C4-2B (cell line): ENCODE results near the gene GRIA1.

Experiments
- H3K27ac ChIP-seq: fragments of 450-650 bp; 2 replicates; pipeline ENCODE4 v1.5.1; 2017
- ZFX ChIP-seq: fragments of 450-650 bp; IDR thresholded peaks from 2 replicates; pipeline ENCODE4 v1.6.1; 2017
- TF ChIP-seq, protein P1 (sequence below): fragments of 450-650 bp; conservative IDR thresholded peaks from 2 replicates; pipeline ENCODE4 v1.5.1; 2017; ENCODE audit warnings: mild to moderate bottlenecking

The GRIA1 gene

DNA sequence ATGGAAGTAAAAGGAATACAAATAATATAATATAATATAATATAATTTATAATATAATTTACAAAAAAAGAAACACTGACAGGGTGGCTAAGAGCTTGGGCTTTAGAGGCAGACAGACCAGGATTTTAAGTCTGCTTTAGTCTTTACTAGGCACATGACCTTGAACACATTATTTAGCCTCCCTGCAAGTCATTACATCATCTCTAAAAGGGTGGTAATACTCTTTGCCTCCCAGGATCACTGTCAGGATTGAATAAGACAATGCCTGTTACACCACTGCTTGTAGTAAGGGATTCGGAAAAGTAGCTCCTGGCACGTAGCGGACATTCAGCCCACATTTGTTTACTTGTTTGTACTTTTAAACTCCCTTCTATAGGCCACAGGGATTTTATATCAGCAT, 199.8 kb downstream of the GRIA1 start:
- H3K27ac ChIP-seq: no peak overlapping the region
- TF ChIP-seq, protein P1, sequence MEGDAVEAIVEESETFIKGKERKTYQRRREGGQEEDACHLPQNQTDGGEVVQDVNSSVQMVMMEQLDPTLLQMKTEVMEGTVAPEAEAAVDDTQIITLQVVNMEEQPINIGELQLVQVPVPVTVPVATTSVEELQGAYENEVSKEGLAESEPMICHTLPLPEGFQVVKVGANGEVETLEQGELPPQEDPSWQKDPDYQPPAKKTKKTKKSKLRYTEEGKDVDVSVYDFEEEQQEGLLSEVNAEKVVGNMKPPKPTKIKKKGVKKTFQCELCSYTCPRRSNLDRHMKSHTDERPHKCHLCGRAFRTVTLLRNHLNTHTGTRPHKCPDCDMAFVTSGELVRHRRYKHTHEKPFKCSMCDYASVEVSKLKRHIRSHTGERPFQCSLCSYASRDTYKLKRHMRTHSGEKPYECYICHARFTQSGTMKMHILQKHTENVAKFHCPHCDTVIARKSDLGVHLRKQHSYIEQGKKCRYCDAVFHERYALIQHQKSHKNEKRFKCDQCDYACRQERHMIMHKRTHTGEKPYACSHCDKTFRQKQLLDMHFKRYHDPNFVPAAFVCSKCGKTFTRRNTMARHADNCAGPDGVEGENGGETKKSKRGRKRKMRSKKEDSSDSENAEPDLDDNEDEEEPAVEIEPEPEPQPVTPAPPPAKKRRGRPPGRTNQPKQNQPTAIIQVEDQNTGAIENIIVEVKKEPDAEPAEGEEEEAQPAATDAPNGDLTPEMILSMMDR: no peak
- no peak for TF ChIP-seq ZFX

DNA sequence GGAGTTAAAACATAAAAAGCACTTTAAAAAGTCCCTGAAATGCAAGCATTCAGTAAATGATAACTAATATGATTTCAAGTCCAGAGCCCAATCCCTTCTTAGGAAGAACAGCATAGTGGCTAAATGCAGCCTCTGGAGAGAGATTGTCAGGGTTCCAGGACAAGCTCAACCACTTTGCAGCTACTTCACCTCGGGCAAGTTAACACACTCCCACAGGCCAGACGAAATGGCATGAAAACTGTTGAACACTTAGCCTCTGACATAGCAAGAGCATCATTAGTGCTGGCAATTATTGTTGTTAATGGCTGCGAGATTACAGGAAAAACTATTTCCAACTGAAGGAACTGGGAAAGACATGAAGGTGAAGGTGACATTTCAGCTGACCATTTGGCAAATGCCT, 205.8 kb downstream of the GRIA1 start:
- no peak overlapping the region for H3K27ac ChIP-seq
- TF ChIP-seq ZFX: no peak
- TF ChIP-seq, protein P1: no peak

DNA sequence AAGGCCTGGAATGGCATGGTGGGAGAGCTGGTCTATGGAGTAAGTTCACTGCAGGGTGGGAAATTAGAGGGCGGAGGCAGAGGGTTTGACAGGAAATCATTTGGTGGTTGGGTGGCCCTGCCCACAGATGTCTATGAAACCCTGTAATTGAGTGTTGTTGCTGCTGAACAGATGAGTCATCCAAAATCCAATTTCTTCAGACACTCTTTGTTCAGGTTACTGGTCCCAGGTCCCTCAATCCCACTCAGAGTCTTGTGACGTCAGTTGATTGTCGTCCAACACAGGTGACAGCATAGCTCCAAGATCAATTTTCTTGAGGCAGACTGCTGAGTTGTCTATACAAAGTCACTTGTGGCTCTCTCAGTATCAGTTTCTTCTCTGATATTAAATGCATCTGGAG, 208.6 kb downstream of the GRIA1 start:
- TF ChIP-seq, protein P1: no peak
- TF ChIP-seq ZFX: no peak
- no peak overlapping the region for H3K27ac ChIP-seq

DNA sequence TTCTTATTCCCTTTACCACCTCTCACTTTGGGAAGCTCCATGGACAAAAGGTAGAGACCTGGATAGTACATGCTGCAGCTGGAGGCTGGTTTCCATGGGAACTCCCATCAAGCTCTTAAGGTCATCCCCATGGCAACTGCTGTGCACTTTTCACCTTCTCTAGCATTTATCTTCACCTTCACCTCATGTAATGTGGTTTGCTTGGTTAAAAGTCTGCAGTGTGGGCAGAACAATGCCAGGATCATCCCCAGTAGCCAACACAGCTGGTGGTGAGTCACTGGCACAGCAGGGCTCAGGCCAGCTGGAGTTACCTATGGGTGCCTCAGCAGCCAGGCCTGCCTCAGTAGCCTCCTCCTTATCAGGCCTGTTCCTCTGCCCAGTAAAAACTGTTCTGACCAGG, 210.5 kb downstream of the GRIA1 start:
- H3K27ac ChIP-seq: no peak overlapping the region

DNA sequence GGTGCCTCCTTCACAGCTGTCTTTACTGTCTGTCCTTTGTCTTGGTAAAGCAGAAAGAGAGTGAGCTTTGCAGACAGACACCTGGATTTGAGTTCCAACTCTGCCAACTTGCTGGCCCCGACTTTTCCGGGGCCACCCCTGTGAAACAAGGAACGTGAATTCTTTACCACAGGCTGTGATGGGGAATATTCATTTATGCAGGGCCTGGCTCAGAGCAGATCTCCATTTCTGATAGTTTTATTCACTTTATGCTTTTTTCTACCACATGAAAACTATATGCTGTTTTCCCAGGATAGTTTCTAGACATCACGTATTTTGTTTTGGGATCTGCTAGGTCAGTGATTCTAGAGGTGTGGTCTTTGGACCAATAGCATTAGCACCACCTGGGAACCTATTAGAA, 211.8 kb downstream of the GRIA1 start:
- no peak overlapping the region for H3K27ac ChIP-seq
- TF ChIP-seq, protein P1: no peak
- TF ChIP-seq ZFX: no peak

More for the DNA sequence above, 210.5 kb downstream of the GRIA1 start:
- no peak for TF ChIP-seq ZFX
- TF ChIP-seq, protein P1: no peak

DNA sequence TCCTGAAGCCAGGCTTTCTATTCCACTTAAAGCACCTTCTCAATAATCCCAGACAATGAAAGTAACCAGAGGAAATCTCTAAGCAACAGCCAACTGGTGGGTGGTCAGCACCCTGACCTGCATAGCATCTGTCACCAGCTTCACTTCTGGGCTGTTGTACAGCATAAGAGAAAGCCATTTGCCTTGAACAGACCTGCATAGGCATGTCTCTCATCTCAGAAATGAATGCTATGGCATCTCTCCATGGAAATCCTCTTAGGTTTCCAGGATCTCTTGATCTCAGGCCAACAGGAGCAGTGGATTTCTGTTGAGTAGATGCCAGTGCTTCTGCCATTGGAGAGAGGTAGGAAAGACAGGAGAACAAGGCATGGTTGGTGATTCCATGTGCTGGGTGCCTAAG, 213.6 kb downstream of the GRIA1 start:
- TF ChIP-seq ZFX: no peak
- TF ChIP-seq, protein P1: no peak
- H3K27ac ChIP-seq: no peak overlapping the region

DNA sequence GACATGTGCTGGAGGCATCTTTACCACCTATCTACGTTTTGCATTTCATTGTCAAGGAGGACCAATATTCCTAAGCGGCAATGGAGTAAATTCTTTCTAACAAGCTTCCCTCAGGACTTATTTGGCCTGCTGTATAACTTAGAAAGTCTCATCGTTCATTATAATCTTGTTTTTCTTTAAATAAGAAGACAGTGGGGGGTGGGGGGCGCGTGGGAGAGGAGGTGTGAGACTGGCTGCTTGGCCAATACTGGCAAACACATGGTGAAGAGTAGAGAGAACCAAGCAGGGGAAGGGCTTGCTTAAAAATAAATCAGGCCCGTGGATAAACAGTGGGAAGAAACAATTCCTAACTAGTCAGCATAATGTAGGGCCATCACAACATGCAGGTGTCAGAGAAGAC, 217.2 kb downstream of the GRIA1 start:
- H3K27ac ChIP-seq: no peak overlapping the region
- TF ChIP-seq, protein P1: no peak
- TF ChIP-seq ZFX: no peak
